HEK293 (cell line): ENCODE results near the gene ANGPTL2.

Experiments used
- CTCF ChIA-PET: fragments of 350-600 bp; formaldehyde crosslinking; extraction: SDS; loops from one replicate; lab custom pipeline; 2021; ENCODE audit warnings: antibody characterized with exemption; lab: Yijun Ruan, JAX
- POLR2A ChIA-PET: fragments of 300-600 bp; formaldehyde crosslinking; extraction: SDS; loops from one replicate; lab custom pipeline; 2020; ENCODE audit warnings: antibody characterized with exemption, inconsistent platforms; lab: Yijun Ruan, JAX
- H3K27ac ChIP-seq: fragments of 200-500 bp; sonication (Bioruptor generic); 2 replicates; pipeline ENCODE4 v1.5.1; 2014; ENCODE audit warnings: low read depth, low read length, control low read depth, inconsistent platforms; ENCODE audit errors: extremely low read depth
- H3K36me3 ChIP-seq, 2 experiments: fragments of 200-500 bp in 1 of 2; sonication (Bioruptor generic) in 1 of 2; 1 replicate in 1 of 2; 2 replicates in 1 of 2; pipeline ENCODE4 v1.5.1; 2014 to 2017; ENCODE audit warnings: inconsistent platforms in 2 of 2, low read length in 2 of 2; ENCODE audit not compliant: control insufficient read depth in 2 of 2, insufficient read depth in 1 of 2
- H3K4me1 ChIP-seq: fragments of 200-500 bp; sonication (Bioruptor generic); 2 replicates; pipeline ENCODE4 v1.5.1; 2014; ENCODE audit warnings: mild to moderate bottlenecking, low read length, inconsistent platforms; ENCODE audit not compliant: control insufficient read depth, insufficient read depth
- H3K4me3 ChIP-seq: 2 replicates; pipeline ENCODE4 v1.5.1; 2011; ENCODE audit warnings: low read depth, mild to moderate bottlenecking, control low read depth, low read length, moderate library complexity
- H3K9me3 ChIP-seq: fragments of 200-500 bp; sonication (Bioruptor generic); 2 replicates; pipeline ENCODE4 v1.5.1; 2014; ENCODE audit warnings: low read depth, low read length, inconsistent platforms; ENCODE audit not compliant: control insufficient read depth, insufficient read depth
- AEBP2 ChIP-seq: fragments of 450-650 bp; formaldehyde crosslinking; IDR thresholded peaks from 2 replicates; pipeline ENCODE4 v1.5.1; 2016; ENCODE audit warnings: missing biosample characterization, missing genetic modification characterization, borderline replicate concordance
- CTCF ChIP-seq: fragments of 450-650 bp; formaldehyde crosslinking; IDR thresholded peaks from 2 replicates; pipeline ENCODE4 v1.5.1; 2016; ENCODE audit warnings: missing biosample characterization, missing genetic modification characterization
- GLI2 ChIP-seq: fragments of 450-650 bp; formaldehyde crosslinking; IDR thresholded peaks from 2 replicates; pipeline ENCODE4; 2017; ENCODE audit warnings: missing biosample characterization, missing genetic modification characterization, low read depth, borderline replicate concordance
- INSM2 ChIP-seq: fragments of 450-650 bp; formaldehyde crosslinking; IDR thresholded peaks from 2 replicates; pipeline ENCODE4 v1.5.1; 2016; ENCODE audit warnings: missing biosample characterization, missing genetic modification characterization
- KLF1 ChIP-seq: fragments of 450-650 bp; formaldehyde crosslinking; IDR thresholded peaks from 2 replicates; pipeline ENCODE4 v1.5.1; 2016; ENCODE audit warnings: missing biosample characterization, missing genetic modification characterization
- KLF10 ChIP-seq: fragments of 450-650 bp; IDR thresholded peaks from 2 replicates; pipeline ENCODE4 v1.5.1; 2018; ENCODE audit warnings: missing biosample characterization, mild to moderate bottlenecking, missing genetic modification characterization
- KLF7 ChIP-seq: fragments of 450-650 bp; formaldehyde crosslinking; IDR thresholded peaks from 2 replicates; pipeline ENCODE4 v1.5.1; 2016; ENCODE audit warnings: missing biosample characterization, missing genetic modification characterization, borderline replicate concordance
- PATZ1 ChIP-seq: fragments of 450-650 bp; formaldehyde crosslinking; IDR thresholded peaks from 2 replicates; pipeline ENCODE4 v1.5.1; 2016; ENCODE audit warnings: missing biosample characterization, missing genetic modification characterization
- PBX3 ChIP-seq: sonication (generic); formaldehyde crosslinking; IDR thresholded peaks from 2 replicates; pipeline ENCODE4 v1.8.1; 2022; ENCODE audit warnings: mild to moderate bottlenecking, moderate library complexity, missing genetic modification reagents
- PRDM1 ChIP-seq: fragments of 450-650 bp; formaldehyde crosslinking; IDR thresholded peaks from 2 replicates; pipeline ENCODE4; 2016; ENCODE audit warnings: missing biosample characterization, missing genetic modification characterization
- TRIM28 ChIP-seq: IDR thresholded peaks from 2 replicates; pipeline ENCODE4 v1.6.1; 2011; ENCODE audit warnings: low read length, control low read depth, borderline replicate concordance
- ZBTB17 ChIP-seq: fragments of 450-650 bp; formaldehyde crosslinking; IDR thresholded peaks from 2 replicates; pipeline ENCODE4 v1.5.1; 2016; ENCODE audit warnings: missing biosample characterization, missing genetic modification characterization
- ZBTB44 ChIP-seq: fragments of 450-650 bp; IDR thresholded peaks from 2 replicates; pipeline ENCODE4 v1.5.1; 2018; ENCODE audit warnings: missing biosample characterization, mild to moderate bottlenecking, missing genetic modification characterization
- ZBTB49 ChIP-seq: fragments of 450-650 bp; formaldehyde crosslinking; IDR thresholded peaks from 2 replicates; pipeline ENCODE4 v1.5.1; 2016; ENCODE audit warnings: missing biosample characterization, missing genetic modification characterization, low read depth
- ZFP37 ChIP-seq: fragments of 450-650 bp; formaldehyde crosslinking; IDR thresholded peaks from 2 replicates; pipeline ENCODE4 v1.5.1; 2016; ENCODE audit warnings: missing biosample characterization, missing genetic modification characterization
- ZNF140 ChIP-seq: fragments of 450-650 bp; formaldehyde crosslinking; IDR thresholded peaks from 2 replicates; pipeline ENCODE4 v1.5.1; 2016; ENCODE audit warnings: missing biosample characterization, missing genetic modification characterization
- ZNF341 ChIP-seq: fragments of 450-650 bp; formaldehyde crosslinking; IDR thresholded peaks from 2 replicates; pipeline ENCODE4; 2016; ENCODE audit warnings: low read depth, missing biosample characterization, missing genetic modification characterization
- ZNF366 ChIP-seq: fragments of 450-650 bp; formaldehyde crosslinking; conservative IDR thresholded peaks from 2 replicates; pipeline ENCODE4 v1.5.1; 2016; ENCODE audit warnings: missing biosample characterization, missing genetic modification characterization
- ZNF37A ChIP-seq: fragments of 450-650 bp; IDR thresholded peaks from 2 replicates; pipeline ENCODE4 v1.5.1; 2018; ENCODE audit warnings: missing biosample characterization, missing genetic modification characterization
- ZNF529 ChIP-seq: fragments of 450-650 bp; formaldehyde crosslinking; IDR thresholded peaks from 2 replicates; pipeline ENCODE4 v1.5.1; 2017; ENCODE audit warnings: missing genetic modification characterization, missing biosample characterization; ENCODE audit not compliant: insufficient replicate concordance
- ZNF544 ChIP-seq: fragments of 450-650 bp; formaldehyde crosslinking; IDR thresholded peaks from 2 replicates; pipeline ENCODE4 v1.5.0; 2017; ENCODE audit warnings: missing biosample characterization, missing genetic modification characterization
- ZNF549 ChIP-seq: fragments of 450-650 bp; IDR thresholded peaks from 2 replicates; pipeline ENCODE4 v1.5.1; 2018; ENCODE audit warnings: missing biosample characterization, missing genetic modification characterization, mild to moderate bottlenecking, inconsistent platforms, moderate library complexity
- ZNF560 ChIP-seq: fragments of 450-650 bp; formaldehyde crosslinking; IDR thresholded peaks from 2 replicates; pipeline ENCODE4 v1.5.1; 2017; ENCODE audit warnings: missing biosample characterization, missing genetic modification characterization, borderline replicate concordance
- ZNF571 ChIP-seq: fragments of 450-650 bp; formaldehyde crosslinking; IDR thresholded peaks from 2 replicates; pipeline ENCODE4 v1.5.0; 2017; ENCODE audit warnings: missing biosample characterization, missing genetic modification characterization
- ZNF776 ChIP-seq: fragments of 450-650 bp; formaldehyde crosslinking; IDR thresholded peaks from 2 replicates; pipeline ENCODE4 v1.5.0; 2017; ENCODE audit warnings: missing biosample characterization, missing genetic modification characterization, borderline replicate concordance
- ZNF785 ChIP-seq: fragments of 450-650 bp; formaldehyde crosslinking; IDR thresholded peaks from 2 replicates; pipeline ENCODE4 v1.5.1; 2016; ENCODE audit warnings: missing biosample characterization, missing genetic modification characterization
- ZNF830 ChIP-seq: fragments of 450-650 bp; IDR thresholded peaks from 2 replicates; pipeline ENCODE4 v1.5.0; 2018; ENCODE audit warnings: missing biosample characterization, missing genetic modification characterization, low read depth, mild to moderate bottlenecking, moderate library complexity

ANGPTL2 gene

GRCh38 chr9:127112056-127112455 is 10.4 kb downstream of the ANGPTL2 start:
- ChIA-PET CTCF (interaction anchor here (0.7 to 0.9 kb wide), 3 partner anchors 15 to 159 kb away, joined by 3 to 4 read pairs (median 3); no protein-coding TSS in a partner anchor), POLR2A (no interaction called here)
- no peak overlapping the region for H3K27ac ChIP-seq
- H3K9me3 ChIP-seq = no peaks in the 10 kb centered on the region
- H3K4me1 ChIP-seq = peaks cover 10% of the 10 kb centered on the region
- H3K36me3 ChIP-seq = no peaks in the 10 kb centered on the region
- H3K4me3 ChIP-seq = no peak overlapping the region
- TF ChIP-seq KLF7 (tag by site-specific recombination) (no peak), PRDM1 (no peak), ZNF776 (tag by site-specific recombination) (no peak), ZNF785 (tag by site-specific recombination) (no peak), ZNF830 (tag by site-specific recombination) (no peak), ZFP37 (no peak), ZNF366 (tag by site-specific recombination) (no peak), ZNF529 (tag by site-specific recombination) (no peak), ZNF571 (no peak), GLI2 (no peak), ZNF341 (tag by site-specific recombination) (no peak), PBX3 (CRISPR knock-in tag) (no peak), ZBTB17 (no peak), PATZ1 (no peak), ZBTB44 (tag by site-specific recombination) (no peak), CTCF (tag by site-specific recombination) (no peak), INSM2 (tag by site-specific recombination) (no peak), KLF1 (peak; percentile 80), ZNF560 (tag by site-specific recombination) (no peak), ZNF140 (tag by site-specific recombination) (no peak), ZNF549 (tag by site-specific recombination) (no peak), AEBP2 (tag by site-specific recombination) (no peak), ZNF37A (tag by site-specific recombination) (no peak), ZBTB49 (no peak), TRIM28 (no peak), KLF10 (peak; percentile 46; the same call in 1 of the 2 replicates), ZNF544 (tag by site-specific recombination) (no peak)
